Activated T-cell treated with anti-CD3 and anti-CD28 coated beads for 24 hours (primary cell): ENCODE measurements around the gene MED15.
"Not testable (repeated sequence)": the region's sequence is repeated elsewhere in the genome, so short reads cannot be mapped to it uniquely, and the experiment has no call there.

Experiments used
- DNase-seq: peaks from one replicate; pipeline ENCODE4 v3.0.0-alpha.2; 2020; ENCODE audit warnings: low read depth

Gene MED15

DNA sequence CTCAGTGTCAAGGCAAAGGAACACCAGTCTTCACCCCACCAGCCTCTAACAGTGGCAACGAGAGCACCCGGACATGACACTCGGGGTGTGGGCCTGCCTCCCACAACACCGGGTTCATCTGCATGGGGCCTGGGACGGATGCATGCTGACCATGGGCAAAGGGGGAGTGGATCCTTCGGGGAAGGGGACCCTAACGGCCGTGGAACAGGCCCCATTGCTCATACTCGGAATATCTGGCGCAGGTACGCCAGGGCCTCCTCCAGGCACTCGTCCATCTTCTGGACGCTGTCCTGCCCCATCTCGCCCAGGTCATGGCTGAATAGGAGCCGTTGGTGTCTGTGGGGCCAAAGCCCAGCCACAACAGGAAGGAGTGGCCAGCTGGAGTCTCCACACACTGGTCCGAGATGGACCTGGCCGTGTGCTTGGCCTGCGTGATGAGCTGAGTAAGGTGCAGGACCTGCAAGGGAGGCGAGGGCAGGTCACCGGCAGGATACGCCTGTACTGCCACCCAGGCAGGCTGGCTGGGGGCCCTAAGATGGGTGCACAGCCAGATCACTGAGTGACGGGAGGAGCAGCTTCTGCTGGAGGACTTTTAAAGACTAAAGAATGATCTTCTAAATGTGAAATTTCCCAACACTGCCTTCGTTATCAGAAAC is 96.8 kb downstream of the MED15 start:
- DNase-seq = no peak

- DNase-seq = no peak
Measured at GRCh38 chr22:20604776-20605221, 97.4 kb downstream of the MED15 start.

DNA sequence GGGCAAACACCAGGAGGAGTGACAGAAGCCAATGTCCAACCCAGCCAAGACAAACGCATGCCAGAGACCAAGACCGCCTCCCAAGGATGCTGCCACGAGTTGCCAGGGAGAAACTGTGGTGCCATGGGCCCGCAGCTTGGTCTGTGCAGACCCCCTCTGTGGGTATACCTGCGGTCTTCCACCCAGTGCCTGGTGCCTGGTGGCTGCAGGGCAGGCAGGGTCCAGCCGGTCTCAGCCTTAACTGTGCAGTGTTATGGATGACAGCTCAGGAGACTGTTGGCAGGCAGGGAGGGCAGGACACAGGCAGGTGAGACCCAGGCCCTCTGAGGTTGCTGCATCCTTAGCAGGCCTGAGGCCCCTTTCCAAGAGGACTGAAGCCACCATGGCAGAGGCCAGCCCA is 97.9 kb downstream of the MED15 start:
- no peak for DNase-seq

DNA sequence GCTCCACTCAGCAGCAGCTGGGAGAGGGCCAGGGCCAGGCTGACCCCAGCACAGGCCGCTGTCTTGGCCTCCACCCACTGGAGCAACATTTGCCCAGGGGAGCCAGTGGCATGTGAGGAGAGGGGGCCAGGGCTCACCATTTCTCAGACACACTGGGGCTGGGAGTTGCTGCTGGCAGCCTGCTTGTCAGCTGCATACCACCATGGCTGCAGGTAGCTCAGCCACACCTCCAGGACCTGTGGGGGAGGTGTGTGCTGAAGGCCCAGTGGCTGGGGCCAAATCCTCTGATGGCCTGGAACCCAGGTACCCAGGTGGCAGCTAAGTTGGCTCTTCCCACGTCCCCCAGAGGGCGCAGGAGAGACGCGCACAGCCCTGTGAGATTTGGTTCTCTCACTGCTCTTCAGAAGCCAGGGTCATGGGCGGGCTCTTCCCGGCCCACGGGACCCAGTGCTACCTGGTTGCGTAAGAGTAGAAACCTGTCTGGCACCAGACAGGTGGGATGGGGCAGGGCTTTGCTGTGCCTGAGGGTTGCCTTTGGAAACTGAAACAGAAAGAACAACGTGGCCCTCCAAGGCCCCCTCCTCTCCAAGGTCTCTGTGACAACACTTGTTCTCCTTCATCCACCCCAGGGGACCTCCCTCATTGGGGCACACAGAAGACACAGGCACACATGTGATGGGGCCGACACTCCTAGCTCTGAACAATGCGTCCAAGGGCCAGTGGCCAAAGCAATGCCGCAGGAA is 98.8 kb downstream of the MED15 start:
- peak; percentile 53 for DNase-seq

DNA sequence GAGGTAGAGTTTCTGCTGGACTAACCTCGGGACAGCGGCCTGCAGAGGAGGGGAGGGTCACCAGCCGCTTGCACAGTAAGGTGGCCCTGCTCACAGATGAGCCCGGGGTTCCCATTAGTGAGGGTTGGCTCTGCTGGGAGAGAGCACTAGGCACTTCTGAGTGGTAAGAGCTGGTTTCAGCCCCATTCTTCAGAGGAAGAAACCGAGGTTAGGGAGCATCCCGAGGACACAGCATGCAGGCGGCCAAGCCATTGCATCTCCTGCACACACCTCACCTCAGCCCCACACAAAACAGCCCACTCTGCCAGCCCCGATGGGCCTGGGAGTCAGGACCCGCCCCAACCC is 99.3 kb downstream of the MED15 start:
- DNase-seq = no peak

DNA sequence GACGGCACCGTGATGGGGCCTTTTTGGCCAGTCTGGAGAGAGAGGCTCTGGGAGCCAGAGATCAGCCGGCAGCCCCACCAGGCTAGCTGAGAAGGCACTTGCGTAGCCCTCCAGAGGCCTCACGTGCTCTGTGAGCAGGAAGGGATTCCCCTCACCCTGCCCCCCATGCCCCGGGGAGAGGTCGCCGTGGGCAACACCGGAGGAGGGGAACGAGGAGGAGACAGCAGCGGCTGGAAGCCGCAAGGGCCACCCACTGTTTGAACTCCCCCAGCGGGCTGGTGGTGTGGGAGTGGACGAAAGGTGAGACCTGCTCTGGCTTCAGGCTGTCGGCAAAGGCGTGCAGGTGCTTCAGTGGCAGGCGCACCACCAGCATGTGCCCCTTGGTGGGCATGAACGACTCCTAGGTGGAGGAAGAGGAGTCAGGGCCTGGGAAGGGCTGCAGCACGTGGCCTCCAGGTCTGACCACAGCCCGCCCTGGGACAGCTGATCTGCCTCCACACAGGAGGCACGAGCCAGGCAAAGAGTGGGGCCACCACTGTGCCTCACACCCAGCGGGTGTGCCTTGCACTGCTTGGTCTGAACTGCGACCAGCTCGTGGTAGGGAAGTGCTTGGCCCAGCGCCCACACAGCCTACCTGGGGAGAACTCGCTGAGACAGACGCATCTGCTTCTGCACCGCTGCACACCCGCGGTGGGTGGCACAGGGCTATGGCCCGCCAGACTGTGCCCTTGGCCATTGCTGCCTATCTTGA is 99.9 kb downstream of the MED15 start:
- no peak for DNase-seq

DNA sequence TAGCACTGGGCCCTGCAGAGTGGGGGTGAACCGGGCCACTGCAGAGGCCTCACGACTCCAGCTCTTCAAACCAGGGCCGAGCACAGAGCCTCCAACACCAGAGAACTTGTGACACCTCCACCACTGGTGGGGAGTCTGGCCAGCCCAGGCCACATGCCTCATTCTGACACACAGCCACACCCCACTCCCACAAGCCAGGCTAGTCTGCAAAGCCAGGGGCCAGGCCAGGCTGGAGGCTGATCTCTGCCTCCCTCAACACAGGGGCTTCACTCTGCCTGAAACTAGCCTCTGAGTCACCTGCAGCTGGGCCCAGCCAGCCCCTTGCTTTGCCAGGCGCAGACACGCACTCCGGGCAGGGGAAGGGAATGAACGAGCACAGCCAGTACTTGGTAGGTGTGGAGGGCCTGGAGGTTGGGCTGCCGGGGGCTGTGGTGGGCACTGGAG is 102.9 kb downstream of the MED15 start:
- DNase-seq = no peak

- no peak for DNase-seq
Measured at GRCh38 chr22:20610757-20611156, 103.3 kb downstream of the MED15 start.

DNA sequence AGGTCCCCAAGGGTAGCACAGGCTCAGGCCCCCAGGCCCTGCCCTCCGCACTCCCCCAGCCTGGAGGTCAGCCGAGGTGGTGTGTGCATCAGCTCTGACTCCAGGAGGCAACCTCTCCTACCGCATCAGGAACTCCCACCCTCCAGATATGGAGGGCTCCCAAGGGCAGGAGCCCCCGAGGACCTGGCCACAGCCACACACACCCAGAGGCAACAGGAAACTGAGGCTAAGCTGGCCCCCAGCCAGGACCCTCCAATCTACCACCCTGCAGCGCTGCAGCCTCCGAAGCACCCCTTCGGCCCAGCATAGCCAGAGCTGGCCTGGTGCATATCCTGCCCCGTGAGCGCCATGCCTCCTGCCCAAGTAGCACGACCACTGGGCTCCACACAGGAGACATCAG is 104.0 kb downstream of the MED15 start:
- DNase-seq = no peak

DNA sequence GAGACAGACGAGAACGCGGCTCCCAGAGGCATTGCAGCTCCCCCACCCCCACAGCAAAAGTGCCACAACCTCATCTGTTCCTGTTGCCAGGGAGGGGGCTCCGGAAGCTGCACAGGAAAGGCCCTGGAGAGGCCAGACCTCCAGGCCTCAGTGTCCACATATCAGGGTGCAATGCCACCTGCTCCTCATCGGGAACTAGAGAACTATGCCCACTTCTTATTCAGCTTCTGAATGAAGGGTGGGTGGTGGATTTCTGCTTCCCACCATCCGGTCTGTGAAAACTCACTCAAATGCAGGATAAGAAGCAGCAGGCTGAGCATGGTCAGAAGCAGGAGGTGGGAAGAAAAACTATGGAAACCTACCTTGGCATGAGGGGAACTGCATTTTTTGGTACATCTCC is 105.9 kb downstream of the MED15 start:
- no peak for DNase-seq

DNA sequence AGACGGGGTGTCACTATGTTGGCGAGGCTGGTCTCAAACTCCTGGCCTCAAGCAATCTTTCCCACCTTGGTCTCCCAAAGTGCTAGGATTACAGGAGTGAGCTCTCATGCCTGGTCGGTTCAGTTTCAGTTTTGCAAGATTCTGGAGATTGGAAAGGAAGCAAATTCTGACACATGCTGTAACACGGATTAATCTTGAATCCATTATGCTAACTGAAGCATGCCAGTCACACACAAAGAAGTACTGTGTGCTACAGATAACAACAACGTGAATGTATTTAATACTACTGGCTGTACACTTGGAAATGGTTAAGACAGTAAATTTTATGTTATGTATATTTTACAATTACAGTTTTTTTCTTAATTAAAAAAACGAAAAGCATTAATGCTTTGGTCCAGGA is 107.6 kb downstream of the MED15 start:
- DNase-seq = no peak

DNA sequence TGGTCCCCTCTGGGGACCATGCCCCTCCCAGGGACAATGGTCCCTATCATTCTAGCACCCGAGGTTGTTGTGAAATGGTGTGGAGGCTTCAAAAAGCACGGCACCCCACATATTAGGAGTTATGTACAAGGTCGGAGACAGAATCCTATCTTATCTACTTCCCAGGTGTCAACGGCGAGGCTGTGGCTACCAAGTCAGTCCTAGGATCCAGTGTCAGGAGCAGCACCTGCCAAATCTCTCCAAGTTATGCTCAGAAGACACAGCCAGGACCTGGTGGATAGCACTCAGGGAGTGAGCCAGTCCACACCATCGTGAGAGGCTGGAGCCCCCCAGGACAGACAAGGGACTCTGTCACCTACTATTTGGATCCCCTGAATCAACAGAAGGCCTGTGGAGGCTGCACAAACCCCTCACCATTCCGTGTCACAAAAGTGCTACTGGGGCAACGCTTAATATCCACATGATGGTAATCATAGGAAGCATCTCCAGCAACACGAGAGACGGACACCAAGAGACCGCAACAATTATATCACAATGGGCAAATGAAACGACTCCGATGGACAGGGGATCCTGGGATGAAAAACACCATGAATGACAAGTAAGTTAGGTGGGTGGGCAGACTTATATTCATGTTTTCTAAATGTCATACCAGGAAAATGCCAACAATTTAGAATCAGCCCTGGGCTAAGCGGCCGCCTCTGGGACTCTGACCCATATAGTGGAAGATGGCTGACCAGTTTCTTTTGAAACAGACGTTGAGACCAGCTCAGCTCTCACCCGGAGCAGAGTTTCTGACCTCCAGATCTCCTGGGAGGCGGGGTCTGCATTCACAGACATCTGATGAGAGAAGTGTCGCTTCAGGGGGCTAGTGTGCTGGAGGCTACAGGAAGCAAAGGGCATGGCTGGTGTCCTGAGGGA is 108.4 kb downstream of the MED15 start:
- no peak for DNase-seq

DNA sequence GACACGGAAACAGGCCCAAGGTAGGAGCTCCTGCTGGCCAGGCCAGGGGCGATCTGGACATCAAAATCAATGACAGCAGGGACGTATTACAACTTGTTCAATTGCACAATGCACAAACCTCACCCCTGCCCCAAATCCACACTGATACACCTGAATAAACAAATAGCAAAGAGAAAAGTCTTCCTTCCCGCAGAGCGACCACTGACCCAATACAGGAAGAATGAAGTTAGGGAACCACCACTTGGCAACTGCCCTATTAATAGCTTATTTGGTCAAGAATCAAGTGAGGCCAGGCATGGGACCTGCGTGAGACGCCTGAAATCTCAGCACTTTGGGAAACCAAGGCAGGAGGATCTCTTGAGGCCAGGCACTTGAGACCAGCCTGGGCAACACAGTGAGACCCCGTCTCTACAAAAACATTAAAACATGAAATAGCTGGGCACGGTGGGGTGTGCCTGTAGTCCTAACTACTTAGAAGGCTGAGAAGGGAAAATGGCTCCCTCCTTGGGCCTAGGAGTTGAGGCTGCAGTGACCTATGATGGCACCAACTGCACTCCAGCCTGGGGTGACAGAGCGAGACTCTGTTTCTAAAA is 109.1 kb downstream of the MED15 start:
- DNase-seq = no peak

GRCh38 chr22:20618488-20618887 is 111.1 kb downstream of the MED15 start:
- no peak for DNase-seq

- DNase-seq = no peak
Measured at GRCh38 chr22:20619045-20619892, 111.9 kb downstream of the MED15 start.

DNA sequence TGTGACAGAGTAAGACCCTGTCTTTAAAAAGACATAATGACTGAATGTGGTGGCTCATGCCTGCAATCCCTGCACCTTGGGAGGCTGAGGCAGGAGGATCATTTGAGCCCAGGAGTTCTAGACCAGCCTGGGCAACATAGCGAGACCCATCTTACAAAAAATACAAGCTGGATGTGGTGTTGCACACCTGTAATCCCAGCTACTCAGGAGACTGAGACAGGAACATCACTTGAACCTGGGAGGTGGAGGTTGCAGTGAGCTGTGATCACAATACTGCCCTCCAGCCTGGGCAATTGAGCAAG is 112.4 kb downstream of the MED15 start:
- DNase-seq = not testable (repeated sequence)

- DNase-seq = no peak
Measured at GRCh38 chr22:20621162-20621561, 113.8 kb downstream of the MED15 start.

GRCh38 chr22:20622650-20623339 is 115.4 kb downstream of the MED15 start:
- no peak for DNase-seq

DNA sequence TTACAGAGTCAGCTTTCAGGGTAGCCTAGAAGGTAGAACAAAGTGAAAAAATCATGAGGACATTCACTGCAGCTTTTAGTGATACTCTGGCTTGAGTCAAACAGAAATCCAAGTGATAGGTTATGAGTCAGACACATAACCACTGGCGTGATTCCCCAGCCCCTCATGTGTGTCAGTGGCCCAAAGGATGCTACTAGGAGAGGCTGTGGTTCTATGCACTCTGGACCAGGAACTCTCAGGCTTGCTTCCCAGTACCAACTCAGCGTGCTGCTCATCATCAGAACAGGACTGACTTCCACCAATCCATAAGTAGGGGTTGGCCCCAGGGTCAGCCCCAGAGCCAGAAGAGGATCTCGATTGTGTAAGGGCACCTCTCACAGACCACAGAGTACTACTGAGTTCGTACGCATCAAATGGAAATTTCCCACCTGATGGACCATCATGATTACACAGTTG is 116.8 kb downstream of the MED15 start:
- peak; percentile 32 for DNase-seq

DNA sequence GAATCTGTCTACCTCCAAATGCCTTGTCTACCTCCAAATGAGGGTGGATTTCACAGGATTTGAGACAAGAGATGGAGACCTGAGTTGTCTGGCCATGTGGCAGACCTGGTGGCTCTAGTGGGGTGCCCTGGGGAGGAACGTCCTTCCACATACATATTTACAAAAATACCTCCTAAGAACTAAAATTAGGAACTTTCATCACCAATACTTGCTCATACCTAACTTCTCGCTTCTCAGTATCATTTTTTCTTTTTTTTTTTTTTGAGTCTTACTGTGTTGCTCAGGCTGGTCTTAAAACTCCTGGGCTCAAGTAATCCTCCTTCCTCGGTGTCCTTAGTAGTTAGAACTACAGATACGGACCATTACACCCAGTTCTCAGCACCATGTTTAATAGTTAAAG is 117.9 kb downstream of the MED15 start:
- no peak for DNase-seq
